Gastrocnemius medialis (tissue), 4 donors: ENCODE results near the gene SULT1A1. TPM values are rescaled to one million over a fixed set of nuclear protein-coding genes. Genes with fewer than 3 reads are reported as not detected.

Experiments used
- ATAC-seq, 2 donors: fragments of 150-250 bp; one replicate each; pipeline ENCODE4 v1.9.1; 2016
- DNase-seq, 2 donors: peaks; one replicate each; pipeline ENCODE4 v3.0.0-alpha.2; 2019
- H3K27ac ChIP-seq, 4 donors: fragments of 200-600 bp; sonication (generic); 1 replicate in 1 of 4; 2 replicates in 3 of 4; pipeline ENCODE4 v1.5.1; 2016 to 2018; ENCODE audit warnings: mild to moderate bottlenecking in 2 of 4, moderate library complexity in 1 of 4
- H3K27me3 ChIP-seq, 3 donors: fragments of 200-600 bp; sonication (generic) in 2 of 3; 1 replicate in 1 of 3; 2 replicates in 2 of 3; pipeline versions ENCODE4 v1.5.1 to v1.6.0; 2016 to 2019; ENCODE audit warnings: mild to moderate bottlenecking in 1 of 3, moderate library complexity in 1 of 3
- H3K36me3 ChIP-seq, 2 donors: fragments of 200-600 bp; sonication (generic) in 1 of 2; one replicate each; pipeline ENCODE4 v1.5.1; 2017 to 2018
- H3K4me1 ChIP-seq, 2 donors: fragments of 200-600 bp; sonication (generic) in 1 of 2; one replicate each; pipeline ENCODE4 v1.5.1; 2016 to 2017; ENCODE audit warnings: mild to moderate bottlenecking in 2 of 2
- H3K4me3 ChIP-seq, 4 donors: fragments of 200-600 bp; sonication (generic) in 3 of 4; 1 replicate in 1 of 4; 2 replicates in 3 of 4; pipeline ENCODE4 v1.5.1; 2016 to 2019; ENCODE audit warnings: mild to moderate bottlenecking in 2 of 4
- H3K9me3 ChIP-seq, 3 donors: fragments of 200-600 bp; sonication (generic) in 2 of 3; 1 replicate in 1 of 3; 2 replicates in 2 of 3; pipeline ENCODE4 v1.5.1; 2016 to 2019
- CTCF ChIP-seq, 5 experiments: fragments of 450-650 bp in 3 of 5; fragments of 200-600 bp in 2 of 5; sonication (generic) in 2 of 5; IDR thresholded peaks in 4 of 5; conservative IDR thresholded peaks in 1 of 5; 1 replicate in 4 of 5; 2 replicates in 1 of 5; pipeline ENCODE4 v1.5.1; 2016 to 2019; ENCODE audit warnings: antibody characterized with exemption in 5 of 5, mild to moderate bottlenecking in 3 of 5, moderate library complexity in 3 of 5
- POLR2A ChIP-seq, 2 donors: fragments of 450-650 bp; IDR thresholded peaks; one replicate each; pipeline ENCODE4 v1.6.1; 2017; ENCODE audit warnings: antibody characterized with exemption in 2 of 2, mild to moderate bottlenecking in 2 of 2, moderate library complexity in 2 of 2
- in situ Hi-C, 4 donors: fragments of 200-750 bp; cut with MboI; loops; one replicate each; pipeline versions ENCODE4 v1.15.0 to v1.8.0; 2017; ENCODE audit warnings: low sequenced_read_pairs in 4 of 4
- intact Hi-C: fragments of 100-400 bp; cut with DNase I; formaldehyde crosslinking; loops from one replicate; pipeline ENCODE4 v1.15.1; 2023; ENCODE audit warnings: low total_unique reads
- total RNA-seq, 4 donors: library from RNA; depleted of rRNA; stranded (reverse); fragments of >200 nt; gene quantifications; one replicate each; pipeline versions ENCODE4 v1.1.0 to v1.2.3, GENCODE V29; 2016

SULT1A1 gene
- total RNA-seq, 4 donors from 2014 or later, result 5.7 to 10.0 (median 8.2) TPM

- Histone ChIP-seq H3K27me3 (no peaks in the 10 kb centered on the region), H3K9me3 (no peaks in the 10 kb centered on the region), H3K36me3 (peaks cover 0 to 10% of the 10 kb centered on the region in 2 donors), H3K4me3 (no peak overlapping the region), H3K27ac (no peak overlapping the region), H3K4me1 (peaks cover 15 to 16% of the 10 kb centered on the region in 2 donors)
- no peak for DNase-seq
- ATAC-seq, result no peak
- TF ChIP-seq CTCF (IDR thresholded peaks at IDR 0.05 in 4 of 5, conservative IDR thresholded peaks at IDR 0.05 in 1 of 5), result no peak
- no peak for TF ChIP-seq POLR2A (IDR thresholded peaks at IDR 0.05)
- in situ Hi-C loops, result no loop called here
- intact Hi-C loops, result no loop called here
Measured at GRCh38 chr16:28563218-28563617, 46.6 kb downstream of the SULT1A1 start.

- Histone ChIP-seq H3K9me3 (no peaks in the 10 kb centered on the region), H3K27ac (peak overlapping the region in 3 of 4 donors; percentile 29 to 48 (median 44)), H3K27me3 (no peaks in the 10 kb centered on the region), H3K4me3 (no peak overlapping the region), H3K4me1 (peaks cover 15 to 16% of the 10 kb centered on the region in 2 donors), H3K36me3 (peaks cover 0 to 13% of the 10 kb centered on the region in 2 donors)
- ATAC-seq (no peak), DNase-seq (no peak)
- TF ChIP-seq POLR2A (IDR thresholded peaks at IDR 0.05) (no peak), CTCF (IDR thresholded peaks at IDR 0.05 in 4 of 5, conservative IDR thresholded peaks at IDR 0.05 in 1 of 5) (no peak)
- in situ Hi-C loops, result no loop called here
- intact Hi-C loops, result no loop called here
Measured at GRCh38 chr16:28562199-28562598, 47.6 kb downstream of the SULT1A1 start.

GRCh38 chr16:28561557-28562187 lies 48.2 kb downstream of the SULT1A1 start:
- Histone ChIP-seq H3K27me3 (no peaks in the 10 kb centered on the region), H3K4me3 (no peak overlapping the region), H3K4me1 (peaks cover 15 to 16% of the 10 kb centered on the region in 2 donors), H3K9me3 (no peaks in the 10 kb centered on the region), H3K27ac (peak overlapping the region in 3 of 4 donors; percentile 29 to 48 (median 44)), H3K36me3 (peaks cover 0 to 13% of the 10 kb centered on the region in 2 donors)
- DNase-seq (no peak), ATAC-seq (peak; percentile 19 to 24)
- in situ Hi-C loops, result no loop called here
- TF ChIP-seq POLR2A (IDR thresholded peaks at IDR 0.05) (no peak), CTCF (IDR thresholded peaks at IDR 0.05 in 4 of 5, conservative IDR thresholded peaks at IDR 0.05 in 1 of 5) (no peak)
- intact Hi-C loops, result no loop called here

GRCh38 chr16:28558456-28558855 lies 51.4 kb downstream of the SULT1A1 start:
- no peaks in the 10 kb centered on the region for H3K9me3 ChIP-seq
- H3K4me1 ChIP-seq, result peaks cover 24 to 25% of the 10 kb centered on the region in 2 donors
- H3K4me3 ChIP-seq, result no peak overlapping the region
- ATAC-seq (no peak), DNase-seq (no peak)
- TF ChIP-seq POLR2A (IDR thresholded peaks at IDR 0.05) (no peak), CTCF (IDR thresholded peaks at IDR 0.05 in 4 of 5, conservative IDR thresholded peaks at IDR 0.05 in 1 of 5) (no peak)
- H3K27me3 ChIP-seq, result no peaks in the 10 kb centered on the region
- H3K27ac ChIP-seq, result no peak overlapping the region
- peaks cover 0 to 13% of the 10 kb centered on the region in 2 donors for H3K36me3 ChIP-seq
- intact Hi-C loops, result loop anchor here (10.0 kb wide), 1 partner anchor 344 kb away; the partner anchor contains the start of gene XPO6
- in situ Hi-C loops, result no loop called here
